Activated naive CD8-positive, alpha-beta T cell treated with anti-CD3 and anti-CD28 coated beads, Interleukin-2, amount 10 ng/mL, durations not matched to agents 7 days and 5 days (primary cell): ENCODE data around the gene TMEM138. TPM values are rescaled to one million over a fixed set of nuclear protein-coding genes. Genes with fewer than 3 reads are reported as not detected.
A peak's percentile ranks its signal among the peaks of the same experiment; 100 is the strongest.

Experiments used
- ATAC-seq: fragments of 150-1000 bp; cut with Tn5 transposase; one replicate; pipeline ENCODE4 v1.10.0; 2021; ENCODE audit warnings: low read depth, moderate library complexity
- POLR2A ChIA-PET: fragments of 350-600 bp; sonication (Branson Sonifier 250); formaldehyde crosslinking; loops from one replicate; lab custom pipeline; 2021; ENCODE audit warnings: antibody characterized with exemption; lab: Charles Lee
- DNase-seq: peaks from one replicate; pipeline ENCODE4 v3.0.0; 2021
- H3K27ac Mint-ChIP-seq: one replicate; pipeline ENCODE4 v1.8.0; 2022; ENCODE audit warnings: mild to moderate bottlenecking, mixed read lengths
- H3K27me3 Mint-ChIP-seq: one replicate; pipeline ENCODE4 v1.8.0; 2022; ENCODE audit warnings: mild to moderate bottlenecking, moderate library complexity, mixed read lengths
- H3K36me3 Mint-ChIP-seq: one replicate; pipeline ENCODE4 v1.8.0; 2021; ENCODE audit warnings: mild to moderate bottlenecking, mixed read lengths
- H3K4me1 Mint-ChIP-seq: one replicate; pipeline ENCODE4 v1.8.0; 2021; ENCODE audit warnings: mixed read lengths
- H3K4me3 Mint-ChIP-seq: one replicate; pipeline ENCODE4 v1.8.0; 2022; ENCODE audit warnings: mild to moderate bottlenecking, moderate library complexity, mixed read lengths
- H3K9me3 Mint-ChIP-seq: one replicate; pipeline ENCODE4 v1.8.0; 2021; ENCODE audit warnings: mixed read lengths
- total RNA-seq, 2 experiments: library from RNA; stranded (reverse); gene quantifications; one replicate each; pipeline ENCODE4 v1.2.3, GENCODE V29; 2021

The TMEM138 gene
- total RNA-seq, 2 experiments from 2014 or later = 53.4 to 57.7 TPM

DNA sequence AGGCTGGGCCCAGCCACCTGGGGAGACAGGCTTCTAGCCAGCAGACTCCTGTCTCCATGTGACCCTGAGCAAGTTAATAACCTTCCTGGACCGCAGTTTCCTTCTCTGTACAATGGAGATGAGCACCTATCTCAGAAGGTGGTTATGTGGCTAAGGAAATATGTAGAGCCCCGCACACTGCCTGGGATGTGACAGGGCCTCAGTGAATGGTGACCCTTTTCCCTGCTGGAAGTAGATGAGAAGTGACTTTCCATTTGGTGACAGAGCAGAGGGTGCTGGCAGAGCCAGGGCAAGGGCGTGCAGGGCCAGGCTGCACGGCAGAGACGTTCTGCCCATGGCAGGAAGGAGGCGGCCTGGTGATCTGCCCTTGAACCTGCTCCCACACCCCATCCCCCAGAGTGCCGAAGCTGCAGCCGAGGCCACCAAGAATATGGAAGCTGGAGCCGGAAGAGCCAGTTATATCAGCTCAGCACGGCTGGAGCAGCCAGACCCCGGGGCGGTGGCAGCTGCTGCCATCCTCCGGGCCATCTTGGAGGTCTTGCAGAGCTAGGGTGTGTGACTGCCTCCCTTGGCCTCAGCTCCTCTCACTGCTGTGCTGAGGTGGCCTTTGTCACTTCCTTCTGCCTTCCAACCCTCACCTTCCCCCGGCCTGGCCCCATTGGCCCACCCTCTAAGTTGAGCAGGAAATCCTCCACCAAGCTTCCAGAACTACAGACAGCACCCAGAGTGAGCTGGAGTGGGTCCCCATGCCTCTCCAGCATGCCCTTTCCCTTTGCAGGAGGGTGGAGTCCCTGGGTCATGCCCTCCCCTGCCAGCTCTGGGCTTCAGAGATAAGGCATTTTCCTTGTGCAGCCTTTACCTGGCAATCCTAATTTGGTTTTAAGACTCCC lies 16.0 kb upstream of the TMEM138 start:
- ATAC-seq (peak; percentile 49), DNase-seq (no peak)
- no peaks in the 10 kb centered on the region for H3K9me3 Mint-ChIP-seq
- POLR2A ChIA-PET = interaction anchor here (0.6 to 2.4 kb wide), 3 partner anchors 10 to 16 kb away, joined by 3 to 11 read pairs (median 3); partner anchors contain the start of genes CYB561A3 and TMEM138
- peaks cover 3% of the 10 kb centered on the region for H3K36me3 Mint-ChIP-seq
- H3K27me3 Mint-ChIP-seq = no peaks in the 10 kb centered on the region
- peaks cover 6% of the 10 kb centered on the region for H3K4me1 Mint-ChIP-seq
- peak overlapping the region; percentile 68 for H3K27ac Mint-ChIP-seq
- no peak overlapping the region for H3K4me3 Mint-ChIP-seq

DNA sequence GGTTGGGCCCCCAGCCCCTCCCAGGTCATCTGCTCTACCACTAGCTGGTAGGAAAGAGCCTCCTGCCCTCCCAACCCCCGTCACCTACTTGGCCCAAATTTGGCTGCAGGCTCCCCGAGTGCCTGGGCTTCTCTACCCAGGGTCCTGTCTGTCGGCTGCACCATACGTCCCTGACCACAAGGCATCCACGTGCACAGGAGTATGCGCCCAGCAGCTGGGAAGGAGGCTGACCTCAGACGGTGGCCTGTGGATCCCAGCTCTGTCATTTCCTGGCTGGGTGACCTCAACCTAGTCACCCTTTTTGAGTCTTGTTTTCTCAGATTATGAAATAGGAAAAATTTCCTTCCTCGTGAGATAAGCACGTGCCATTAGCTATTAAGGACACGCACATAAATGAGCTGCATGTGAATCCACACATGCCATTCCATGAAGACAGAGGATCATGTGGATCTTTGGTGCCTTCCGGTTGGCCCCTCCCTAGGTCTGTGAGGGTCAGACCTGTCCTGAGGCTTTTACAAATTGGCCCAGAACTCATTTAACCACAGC lies 14.2 kb upstream of the TMEM138 start:
- H3K27ac Mint-ChIP-seq = peak overlapping the region; percentile 25
- peaks cover 6% of the 10 kb centered on the region for H3K36me3 Mint-ChIP-seq
- peaks cover 6% of the 10 kb centered on the region for H3K4me1 Mint-ChIP-seq
- no peaks in the 10 kb centered on the region for H3K27me3 Mint-ChIP-seq
- H3K9me3 Mint-ChIP-seq = no peaks in the 10 kb centered on the region
- POLR2A ChIA-PET = interaction anchor here (1.4 kb wide), 1 partner anchor 13 kb away, joined by 3 read pairs; no protein-coding TSS in a partner anchor
- ATAC-seq (no peak), DNase-seq (no peak)
- no peak overlapping the region for H3K4me3 Mint-ChIP-seq

DNA sequence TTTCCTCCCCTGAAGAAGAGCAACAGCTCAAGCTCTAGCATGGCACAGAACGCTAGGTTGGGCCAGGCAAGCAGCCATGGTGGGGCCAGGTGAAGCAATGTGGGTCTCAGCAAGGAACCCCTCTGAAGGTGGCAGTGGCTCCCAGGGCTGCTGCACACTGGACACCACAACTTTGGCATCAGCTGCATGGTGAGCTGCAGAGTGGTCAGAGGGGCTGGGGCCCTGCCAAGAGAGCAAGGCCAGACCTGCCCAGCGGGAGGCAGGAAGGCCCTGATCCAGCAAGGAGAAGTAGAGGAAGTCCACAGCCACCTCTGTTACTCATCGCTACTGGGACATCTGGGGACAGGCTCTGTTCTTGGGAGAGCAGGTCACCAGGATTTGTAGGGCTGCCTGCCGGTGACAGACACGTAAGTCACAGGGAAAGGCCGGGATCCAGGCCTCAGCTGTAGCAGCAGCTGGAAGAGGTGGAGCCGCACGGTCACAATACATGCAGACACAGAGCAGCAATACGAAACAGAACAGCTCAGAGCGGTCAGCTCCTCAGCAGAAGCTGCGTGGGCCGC lies 12.9 kb upstream of the TMEM138 start:
- ATAC-seq = no peak
- H3K36me3 Mint-ChIP-seq = peaks cover 13% of the 10 kb centered on the region
- POLR2A ChIA-PET = no interaction called here
- no peak overlapping the region for H3K27ac Mint-ChIP-seq
- H3K27me3 Mint-ChIP-seq = no peaks in the 10 kb centered on the region
- no peaks in the 10 kb centered on the region for H3K9me3 Mint-ChIP-seq
- H3K4me1 Mint-ChIP-seq = peaks cover 10% of the 10 kb centered on the region
- no peak for DNase-seq
- H3K4me3 Mint-ChIP-seq = no peak overlapping the region

DNA sequence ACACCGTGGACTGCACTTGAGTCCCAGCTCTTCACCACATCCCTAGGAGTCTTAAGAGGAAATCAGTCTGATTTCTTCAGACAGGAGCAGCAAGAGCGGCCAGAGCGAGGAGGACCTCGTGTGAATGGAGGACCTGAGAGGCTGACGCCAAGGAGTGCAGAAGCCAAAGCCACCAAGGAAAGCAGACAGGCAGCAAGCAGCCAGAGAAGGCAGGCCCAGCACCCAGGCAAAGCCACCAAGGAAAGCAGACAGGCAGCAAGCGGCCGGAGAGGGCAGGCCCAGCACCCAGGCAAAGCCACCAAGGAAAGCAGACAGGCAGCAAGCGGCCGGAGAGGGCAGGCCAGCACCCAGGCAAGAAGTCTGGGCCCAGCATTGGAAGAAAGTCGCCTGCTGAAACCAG lies 12.3 kb upstream of the TMEM138 start:
- POLR2A ChIA-PET = no interaction called here
- no peaks in the 10 kb centered on the region for H3K27me3 Mint-ChIP-seq
- no peak overlapping the region for H3K4me3 Mint-ChIP-seq
- ATAC-seq (no peak), DNase-seq (no peak)
- H3K36me3 Mint-ChIP-seq = peaks cover 13% of the 10 kb centered on the region
- H3K9me3 Mint-ChIP-seq = no peaks in the 10 kb centered on the region
- no peak overlapping the region for H3K27ac Mint-ChIP-seq
- H3K4me1 Mint-ChIP-seq = peaks cover 10% of the 10 kb centered on the region

DNA sequence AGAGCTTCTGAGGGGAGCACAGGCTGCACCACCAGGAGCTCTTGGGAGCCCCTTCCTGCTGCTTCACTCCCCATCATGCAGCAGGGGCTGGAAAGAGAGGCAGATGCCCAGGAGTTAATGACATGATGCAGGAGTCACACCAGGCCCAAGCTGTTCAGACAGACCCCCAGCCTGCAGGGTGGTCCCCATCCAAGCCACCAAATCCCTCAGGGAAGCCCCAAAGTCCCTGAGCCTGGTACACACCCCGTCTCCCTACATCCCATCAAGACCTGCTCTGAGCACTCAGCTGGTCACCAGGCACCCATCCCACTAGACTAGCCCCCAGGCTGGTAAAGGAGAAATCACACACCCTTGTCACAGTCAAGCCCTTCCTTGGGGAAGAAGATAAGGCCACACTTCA lies 11.8 kb upstream of the TMEM138 start:
- Mint-ChIP-seq H3K36me3 (peaks cover 13% of the 10 kb centered on the region), H3K27ac (no peak overlapping the region), H3K27me3 (no peaks in the 10 kb centered on the region), H3K4me1 (peaks cover 10% of the 10 kb centered on the region), H3K4me3 (no peak overlapping the region), H3K9me3 (no peaks in the 10 kb centered on the region)
- ATAC-seq (no peak), DNase-seq (no peak)
- POLR2A ChIA-PET = no interaction called here

DNA sequence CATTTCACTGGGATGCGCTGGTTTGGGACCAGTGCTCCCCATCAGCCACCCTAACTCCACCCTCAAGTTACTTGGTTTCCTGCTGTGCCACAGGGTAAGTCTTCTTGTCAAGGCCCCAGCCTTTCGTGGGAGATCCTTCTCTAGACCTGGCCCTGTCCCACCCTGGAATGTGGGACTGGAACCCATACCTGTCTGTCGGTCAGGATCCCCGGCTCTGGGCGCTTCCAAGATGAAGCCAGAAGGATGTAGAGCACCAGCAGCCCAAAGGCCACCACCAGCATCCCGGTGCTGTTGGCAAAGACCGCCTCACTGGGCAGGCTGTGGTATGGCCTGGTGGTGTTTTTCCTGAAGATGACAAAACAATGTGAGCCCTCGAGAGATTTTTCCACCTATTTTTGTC lies 11.4 kb upstream of the TMEM138 start:
- Mint-ChIP-seq H3K36me3 (peaks cover 13% of the 10 kb centered on the region), H3K4me1 (peaks cover 10% of the 10 kb centered on the region), H3K4me3 (no peak overlapping the region), H3K9me3 (no peaks in the 10 kb centered on the region), H3K27me3 (no peaks in the 10 kb centered on the region), H3K27ac (no peak overlapping the region)
- ATAC-seq (no peak), DNase-seq (no peak)
- POLR2A ChIA-PET = no interaction called here

DNA sequence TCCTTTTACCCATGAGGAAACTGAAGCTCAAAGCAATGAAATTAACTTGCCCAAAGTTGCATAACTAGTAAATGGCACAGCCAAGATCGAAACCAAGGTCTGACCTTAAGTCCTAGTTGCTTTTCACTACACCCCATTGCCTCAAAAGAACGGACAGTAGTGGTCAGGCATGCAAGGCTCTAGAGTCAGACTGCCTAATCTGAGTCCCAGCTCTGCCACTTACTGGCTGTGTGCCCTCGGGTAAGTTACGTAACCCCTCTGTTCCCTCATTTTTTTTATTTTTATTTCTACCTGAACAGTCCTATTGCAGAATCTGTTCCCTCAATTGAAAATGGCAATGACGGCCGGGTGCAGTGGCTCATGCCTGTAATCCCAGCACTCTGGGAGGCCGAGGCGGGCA lies 10.1 kb upstream of the TMEM138 start:
- no peaks in the 10 kb centered on the region for H3K27me3 Mint-ChIP-seq
- no peak for ATAC-seq
- H3K9me3 Mint-ChIP-seq = no peaks in the 10 kb centered on the region
- H3K4me1 Mint-ChIP-seq = peaks cover 5% of the 10 kb centered on the region
- POLR2A ChIA-PET = interaction anchor here (1.5 kb wide), 1 partner anchor 10 kb away, joined by 4 read pairs; the partner anchor contains the start of gene TMEM138
- no peak overlapping the region for H3K27ac Mint-ChIP-seq
- no peak for DNase-seq
- H3K4me3 Mint-ChIP-seq = no peak overlapping the region
- peaks cover 17% of the 10 kb centered on the region for H3K36me3 Mint-ChIP-seq

DNA sequence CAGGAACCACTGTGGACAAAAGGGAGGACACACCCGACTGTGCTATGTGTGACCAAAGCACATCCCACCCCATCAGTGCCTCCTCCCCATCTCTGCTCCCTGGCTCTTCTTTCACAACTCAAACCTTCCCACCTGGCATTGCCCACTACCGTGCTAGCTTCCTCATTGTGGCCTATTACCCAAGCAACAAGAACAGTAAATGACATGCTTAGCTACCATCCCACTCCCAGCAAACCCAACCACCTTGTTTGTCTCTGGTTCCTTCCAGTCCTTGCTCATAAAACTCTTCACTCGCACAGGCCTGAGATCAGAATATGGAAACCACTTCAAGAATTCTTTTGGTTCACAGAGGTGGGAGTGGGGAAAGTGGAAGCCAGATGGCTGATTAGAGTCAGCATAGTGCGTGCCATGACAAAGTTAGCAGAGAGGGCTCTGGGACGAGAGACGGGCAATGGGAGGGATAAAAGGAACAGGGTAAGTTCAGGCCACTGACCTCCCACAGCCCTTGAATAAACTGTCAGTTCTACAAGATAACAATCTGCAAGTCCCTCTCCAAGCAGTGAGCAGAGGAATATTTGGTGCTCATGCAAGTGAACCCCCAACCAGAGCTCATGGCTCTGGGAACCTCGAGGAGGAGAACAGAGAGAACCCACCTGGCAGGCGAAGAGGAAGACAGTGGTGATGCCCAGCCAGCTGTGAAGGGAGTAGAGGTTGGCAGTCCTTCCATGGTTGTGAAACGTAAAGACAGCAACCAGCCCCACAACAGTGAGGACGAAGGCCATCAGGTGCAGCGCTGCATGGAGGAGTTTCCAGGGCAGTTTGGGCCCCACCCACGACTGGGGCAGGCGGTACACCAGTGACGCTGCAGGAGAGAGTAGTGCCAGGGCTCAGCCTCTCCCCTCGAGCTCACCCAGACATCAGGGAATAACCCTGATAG lies 8.8 kb upstream of the TMEM138 start:
- Mint-ChIP-seq H3K4me1 (peaks cover 7% of the 10 kb centered on the region), H3K27ac (peak overlapping the region; percentile 48), H3K27me3 (no peaks in the 10 kb centered on the region), H3K4me3 (no peak overlapping the region), H3K9me3 (no peaks in the 10 kb centered on the region), H3K36me3 (peaks cover 17% of the 10 kb centered on the region)
- ATAC-seq (no peak), DNase-seq (no peak)
- POLR2A ChIA-PET = interaction anchor here (0.8 kb wide), 1 partner anchor 12 kb away, joined by 3 read pairs; no protein-coding TSS in a partner anchor

DNA sequence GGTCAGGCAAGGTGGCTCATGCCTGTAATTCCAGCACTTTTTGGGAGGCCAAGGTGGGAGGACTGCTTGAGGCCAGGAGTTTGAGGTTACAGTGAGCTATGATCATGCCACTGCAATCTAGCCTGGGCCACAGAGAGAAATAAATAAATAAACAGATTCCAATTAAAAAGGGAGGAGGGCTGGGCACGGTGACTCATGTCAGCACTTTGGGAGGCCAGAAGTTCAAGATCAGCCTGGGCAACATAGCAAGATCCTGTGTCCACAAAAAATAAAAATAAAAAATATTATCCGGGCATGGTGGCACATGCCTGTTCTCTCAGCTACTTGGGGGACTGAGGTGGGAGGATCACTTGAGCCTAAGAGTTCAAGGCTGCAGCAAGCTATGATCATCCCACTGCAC lies 8.0 kb upstream of the TMEM138 start:
- Mint-ChIP-seq H3K9me3 (no peaks in the 10 kb centered on the region), H3K36me3 (peaks cover 17% of the 10 kb centered on the region), H3K4me3 (no peak overlapping the region), H3K27me3 (no peaks in the 10 kb centered on the region), H3K27ac (no peak overlapping the region), H3K4me1 (peaks cover 10% of the 10 kb centered on the region)
- no peak for DNase-seq
- POLR2A ChIA-PET = interaction anchor here (0.8 kb wide), 1 partner anchor 12 kb away, joined by 3 read pairs; no protein-coding TSS in a partner anchor
- no peak for ATAC-seq

DNA sequence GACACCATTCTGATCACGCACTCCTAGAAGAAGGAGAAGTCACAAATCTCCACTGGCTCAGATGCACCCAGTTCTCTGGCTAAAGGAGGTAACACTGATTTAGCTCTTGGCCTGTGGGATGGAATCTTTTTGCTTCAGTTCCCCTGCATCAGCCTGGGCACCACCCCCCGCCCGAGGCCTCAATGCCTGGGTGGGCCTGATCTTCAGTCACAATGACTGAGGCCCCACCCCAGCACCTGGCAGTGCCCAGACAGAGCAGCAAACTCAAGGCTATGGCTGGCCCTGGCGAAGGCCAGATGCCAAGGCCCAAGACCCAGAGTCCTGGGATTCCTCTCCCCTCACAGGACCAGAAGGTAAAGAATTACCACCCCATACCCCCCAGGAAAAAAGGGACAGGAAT lies 5.5 kb upstream of the TMEM138 start:
- DNase-seq (no peak), ATAC-seq (no peak)
- Mint-ChIP-seq H3K4me3 (no peak overlapping the region), H3K36me3 (peaks cover 14% of the 10 kb centered on the region), H3K27ac (no peak overlapping the region), H3K4me1 (peaks cover 25% of the 10 kb centered on the region), H3K27me3 (no peaks in the 10 kb centered on the region), H3K9me3 (no peaks in the 10 kb centered on the region)
- POLR2A ChIA-PET = no interaction called here

DNA sequence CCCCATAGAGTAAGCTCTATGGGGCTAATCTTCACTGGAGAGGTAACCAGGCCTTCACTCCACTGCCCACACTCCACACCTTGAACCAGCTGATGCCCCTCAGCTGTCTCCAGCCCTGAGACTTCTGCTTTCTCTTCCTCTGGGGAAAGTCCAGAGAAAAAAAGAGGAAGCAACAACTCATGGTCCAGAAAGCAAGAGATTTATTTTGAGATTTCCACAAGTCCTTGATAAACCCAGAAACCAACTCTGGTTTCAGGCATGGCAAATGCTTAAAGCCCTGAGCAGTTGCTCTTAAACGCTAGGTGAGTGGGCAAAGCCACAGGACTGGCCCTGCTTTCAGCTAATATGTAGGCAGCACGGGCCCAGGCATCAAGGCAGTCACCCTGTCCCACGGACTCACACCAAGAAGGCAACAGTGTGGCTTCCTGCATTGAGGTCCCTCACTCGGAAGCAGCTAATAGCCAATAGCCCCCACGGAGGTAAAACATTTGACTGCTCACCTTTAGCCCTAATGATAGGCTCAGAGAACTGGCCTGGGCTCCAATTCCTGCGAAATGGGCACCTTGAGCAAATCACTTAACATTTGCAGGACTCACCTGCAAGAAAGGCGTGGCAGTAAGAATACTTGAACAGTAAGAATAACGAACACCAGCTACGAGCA lies 4.8 kb upstream of the TMEM138 start:
- no peak for ATAC-seq
- H3K36me3 Mint-ChIP-seq = peaks cover 14% of the 10 kb centered on the region
- H3K27me3 Mint-ChIP-seq = no peaks in the 10 kb centered on the region
- H3K27ac Mint-ChIP-seq = peak overlapping the region; percentile 47
- DNase-seq = no peak
- POLR2A ChIA-PET = no interaction called here
- no peak overlapping the region for H3K4me3 Mint-ChIP-seq
- H3K4me1 Mint-ChIP-seq = peaks cover 25% of the 10 kb centered on the region
- no peaks in the 10 kb centered on the region for H3K9me3 Mint-ChIP-seq

DNA sequence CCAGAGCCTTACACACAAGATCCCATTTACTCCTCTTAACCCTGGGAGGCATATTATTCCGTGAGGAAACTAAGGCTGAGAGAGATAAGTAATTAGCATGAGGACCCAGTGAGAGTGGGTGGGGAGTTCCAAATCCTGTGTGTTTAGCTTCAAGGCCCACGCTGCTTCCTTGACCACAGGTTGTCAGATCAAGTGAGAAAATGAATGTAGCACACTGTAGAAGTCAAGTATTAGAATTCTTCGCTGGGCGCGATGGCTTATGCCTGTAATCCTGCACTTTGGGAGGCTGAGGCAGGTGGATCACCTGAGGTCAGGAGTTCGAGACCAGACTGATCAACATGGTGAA lies 4.3 kb upstream of the TMEM138 start:
- Mint-ChIP-seq H3K4me1 (peaks cover 27% of the 10 kb centered on the region), H3K27me3 (no peaks in the 10 kb centered on the region), H3K27ac (no peak overlapping the region), H3K36me3 (peaks cover 10% of the 10 kb centered on the region), H3K4me3 (no peak overlapping the region), H3K9me3 (no peaks in the 10 kb centered on the region)
- POLR2A ChIA-PET = no interaction called here
- DNase-seq (no peak), ATAC-seq (no peak)
